Measurements from ENCODE around the gene MRC2. TPM values are rescaled to one million over a fixed set of nuclear protein-coding genes. Genes with fewer than 3 reads are reported as not detected.

The MRC2 gene
- total and polyA plus RNA-seq, 9 donors = 12.9 to 134 (median 90.2) TPM

- Histone ChIP-seq H3K4me1 (ENCODE audit: insufficient read depth) (peaks cover 5% of the 10 kb centered on the region), H3K36me3 (no peaks in the 10 kb centered on the region), H3K27me3 (no peaks in the 10 kb centered on the region), H3K4me3 (no peak overlapping the region), H3K9me3 (no peaks in the 10 kb centered on the region), H3K27ac (no peak overlapping the region)
- intact Hi-C loops (cut with DNase I) = no loop called here
- DNase-seq = peak in 1 of 5 donors; percentile 1
- WGBS, 3 donors = 80 to 87% (median 82%) methylated on average over 17 of the region's 17 CpGs
- TF ChIP-seq POLR2A (IDR thresholded peaks at IDR 0.05) (no peak), EP300 (IDR thresholded peaks at IDR 0.05) (no peak), CTCF (IDR thresholded peaks at IDR 0.05) (no peak)
Observed at GRCh38 chr17:62713086-62713881, 85.8 kb downstream of the MRC2 start.

- no peaks in the 10 kb centered on the region for H3K36me3 ChIP-seq
- TF ChIP-seq CTCF (IDR thresholded peaks at IDR 0.05) (no peak), EP300 (IDR thresholded peaks at IDR 0.05) (no peak), POLR2A (IDR thresholded peaks at IDR 0.05) (no peak)
- H3K27me3 ChIP-seq = no peaks in the 10 kb centered on the region
- no peaks in the 10 kb centered on the region for H3K9me3 ChIP-seq
- peaks cover 5% of the 10 kb centered on the region for H3K4me1 ChIP-seq (ENCODE audit: insufficient read depth)
- whole genome bisulfite sequencing, 3 donors = 93 to 97% (median 95%) methylated on average over 8 of the region's 8 CpGs
- intact Hi-C loops (cut with DNase I) = no loop called here
- H3K27ac ChIP-seq = no peak overlapping the region
- DNase-seq = peak in 2 of 5 donors; percentile 3 to 13
- H3K4me3 ChIP-seq = no peak overlapping the region
Observed at GRCh38 chr17:62714016-62714777, 86.7 kb downstream of the MRC2 start.

GRCh38 chr17:62715882-62716390 lies 88.5 kb downstream of the MRC2 start:
- no peak overlapping the region for H3K4me3 ChIP-seq
- DNase-seq = peak in 1 of 5 donors; percentile 1
- H3K27ac ChIP-seq = no peak overlapping the region
- H3K9me3 ChIP-seq = no peaks in the 10 kb centered on the region
- WGBS, 3 donors = 94 to 95% (median 95%) methylated on average over 18 of the region's 18 CpGs
- no peaks in the 10 kb centered on the region for H3K36me3 ChIP-seq
- peaks cover 5% of the 10 kb centered on the region for H3K4me1 ChIP-seq (ENCODE audit: insufficient read depth)
- no peak for TF ChIP-seq POLR2A (IDR thresholded peaks at IDR 0.05)
- no peak for TF ChIP-seq EP300 (IDR thresholded peaks at IDR 0.05)
- TF ChIP-seq CTCF (IDR thresholded peaks at IDR 0.05) = no peak
- intact Hi-C loops (cut with DNase I) = no loop called here
- no peaks in the 10 kb centered on the region for H3K27me3 ChIP-seq

GRCh38 chr17:62716834-62717588 lies 89.5 kb downstream of the MRC2 start:
- intact Hi-C loops (cut with DNase I) = no loop called here
- no peak overlapping the region for H3K4me3 ChIP-seq
- peaks cover 5% of the 10 kb centered on the region for H3K4me1 ChIP-seq (ENCODE audit: insufficient read depth)
- no peaks in the 10 kb centered on the region for H3K36me3 ChIP-seq
- no peak overlapping the region for H3K27ac ChIP-seq
- no peak for DNase-seq
- H3K9me3 ChIP-seq = no peaks in the 10 kb centered on the region
- TF ChIP-seq CTCF (IDR thresholded peaks at IDR 0.05) (no peak), EP300 (IDR thresholded peaks at IDR 0.05) (no peak), POLR2A (IDR thresholded peaks at IDR 0.05) (no peak)
- H3K27me3 ChIP-seq = no peaks in the 10 kb centered on the region
- whole genome bisulfite sequencing, 3 donors = 88 to 92% (median 90%) methylated on average over 23 of the region's 23 CpGs
